Measurements from ENCODE around the gene GNRH2.
"Not testable (repeated sequence)": the region's sequence is repeated elsewhere in the genome, so short reads cannot be mapped to it uniquely, and the experiment has no call there.

Gene GNRH2

DNA sequence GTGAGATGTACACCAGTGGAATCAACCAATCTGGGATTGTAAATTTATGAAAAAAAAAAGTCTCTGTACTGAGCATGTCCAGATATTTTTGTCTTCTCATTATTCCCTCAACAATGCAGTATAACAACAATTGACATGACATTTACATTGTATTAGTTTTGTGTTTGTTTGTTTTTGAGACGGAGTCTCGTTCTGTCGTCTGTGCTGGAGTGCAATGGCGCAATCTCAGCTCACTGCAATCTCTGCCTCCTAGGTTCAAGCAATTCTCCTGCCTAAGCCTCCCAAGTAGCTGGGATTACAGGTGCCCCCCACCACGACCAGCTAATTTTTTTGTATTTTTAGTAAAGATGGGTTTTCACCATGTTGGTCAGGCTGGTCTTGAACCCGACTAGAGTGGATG lies 31.9 kb downstream of the GNRH2 start:
- not testable (repeated sequence) for DNase-seq

DNA sequence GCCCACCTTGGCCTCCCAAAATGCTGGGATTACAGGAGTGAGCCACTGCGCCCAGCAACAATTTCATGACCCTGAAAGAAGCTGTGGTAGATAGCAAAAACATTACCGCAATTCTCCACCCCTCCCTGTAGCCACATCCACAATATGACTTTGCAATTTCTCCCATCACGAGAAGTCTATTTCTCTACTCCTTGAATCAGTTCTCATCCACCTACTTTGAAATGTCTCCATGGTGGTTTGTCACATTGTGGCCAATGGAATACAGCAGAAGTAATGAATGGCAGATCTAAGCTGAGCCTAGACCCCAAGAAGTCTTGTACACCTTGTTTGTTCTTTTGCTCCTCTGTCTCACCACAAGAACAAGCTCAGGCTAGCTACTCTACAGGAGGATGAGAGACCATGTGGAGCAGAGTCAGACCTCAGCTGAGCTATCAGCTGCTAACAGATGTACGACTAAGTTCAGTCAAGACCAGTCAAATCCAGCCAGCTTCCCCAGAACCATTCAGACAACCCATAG lies 34.3 kb downstream of the GNRH2 start:
- DNase-seq = no peak

DNA sequence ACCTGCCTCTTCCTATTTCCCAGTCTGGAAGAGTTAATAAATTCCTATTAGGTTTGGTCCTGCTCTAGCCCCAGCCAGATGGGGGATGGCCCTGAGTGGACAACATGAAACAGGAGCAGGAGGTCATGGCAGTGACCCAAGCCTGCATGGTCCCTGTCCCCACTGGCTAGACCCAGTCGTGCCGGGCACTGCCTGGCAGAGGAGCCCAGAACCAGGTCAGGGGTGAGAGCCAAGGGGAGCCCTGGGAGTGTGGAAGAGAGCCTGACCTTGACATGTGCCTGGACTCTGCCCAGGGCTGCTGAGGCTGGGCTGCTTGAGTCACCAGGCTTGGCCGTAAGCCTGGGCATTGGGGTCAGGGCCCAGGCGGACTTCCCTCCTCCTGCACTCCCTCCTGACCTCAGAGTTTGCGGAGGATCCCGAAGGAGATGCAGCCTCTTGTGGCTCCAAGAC lies 37.5 kb downstream of the GNRH2 start:
- DNase-seq = no peak

DNA sequence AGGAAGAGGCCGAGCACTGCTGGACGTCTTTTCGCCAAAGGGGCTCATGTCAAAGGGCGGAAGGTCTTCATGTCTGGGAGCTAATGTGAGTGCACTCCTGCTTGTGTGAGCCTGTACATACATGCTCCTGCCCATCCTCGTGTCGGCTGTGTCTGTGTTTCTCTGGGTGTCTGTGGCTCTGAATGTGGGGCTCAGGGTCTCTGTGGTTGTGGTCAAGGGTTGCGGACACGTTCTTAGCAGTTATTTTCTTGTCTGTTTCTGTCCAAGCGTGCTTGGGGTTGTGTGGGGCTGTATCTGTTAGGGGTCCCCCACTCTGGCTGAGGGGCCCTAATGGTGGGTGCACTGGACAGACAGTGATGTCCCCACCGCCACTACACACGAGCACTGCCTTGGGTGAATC lies 38.2 kb downstream of the GNRH2 start:
- DNase-seq = no peak

DNA sequence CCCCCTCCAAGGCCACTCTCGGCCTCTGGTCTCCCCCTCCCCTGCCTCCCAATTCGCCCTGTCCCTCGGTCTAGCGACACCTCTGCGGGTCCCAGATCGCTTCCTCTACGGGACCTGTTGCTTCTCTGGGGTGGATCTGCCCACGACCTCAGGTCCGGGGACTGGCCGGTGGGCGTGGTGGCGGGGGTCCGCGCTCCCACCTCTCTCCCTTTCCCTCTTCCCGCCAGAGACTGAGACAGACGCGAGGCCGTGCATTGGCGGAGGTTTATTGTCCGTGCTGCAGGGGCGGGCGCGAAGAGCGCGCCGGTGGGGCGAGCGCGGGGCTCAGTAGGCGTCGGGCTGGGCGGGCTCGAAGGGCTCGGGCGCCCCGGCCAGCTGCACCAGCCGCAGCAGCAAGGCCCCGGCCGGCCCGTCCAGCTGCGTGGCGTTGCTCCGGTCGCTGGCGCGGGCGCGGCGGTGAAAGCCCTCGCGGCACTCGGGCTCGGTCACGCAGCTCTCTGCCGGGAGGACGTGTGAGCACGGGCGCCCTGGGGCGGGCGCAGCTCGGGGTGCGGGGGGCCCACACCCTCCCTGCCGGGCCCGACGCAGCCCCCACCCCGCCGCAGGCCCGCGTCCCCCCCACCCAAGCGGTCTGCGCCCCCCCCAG lies 39.0 kb downstream of the GNRH2 start:
- DNase-seq = no peak

DNA sequence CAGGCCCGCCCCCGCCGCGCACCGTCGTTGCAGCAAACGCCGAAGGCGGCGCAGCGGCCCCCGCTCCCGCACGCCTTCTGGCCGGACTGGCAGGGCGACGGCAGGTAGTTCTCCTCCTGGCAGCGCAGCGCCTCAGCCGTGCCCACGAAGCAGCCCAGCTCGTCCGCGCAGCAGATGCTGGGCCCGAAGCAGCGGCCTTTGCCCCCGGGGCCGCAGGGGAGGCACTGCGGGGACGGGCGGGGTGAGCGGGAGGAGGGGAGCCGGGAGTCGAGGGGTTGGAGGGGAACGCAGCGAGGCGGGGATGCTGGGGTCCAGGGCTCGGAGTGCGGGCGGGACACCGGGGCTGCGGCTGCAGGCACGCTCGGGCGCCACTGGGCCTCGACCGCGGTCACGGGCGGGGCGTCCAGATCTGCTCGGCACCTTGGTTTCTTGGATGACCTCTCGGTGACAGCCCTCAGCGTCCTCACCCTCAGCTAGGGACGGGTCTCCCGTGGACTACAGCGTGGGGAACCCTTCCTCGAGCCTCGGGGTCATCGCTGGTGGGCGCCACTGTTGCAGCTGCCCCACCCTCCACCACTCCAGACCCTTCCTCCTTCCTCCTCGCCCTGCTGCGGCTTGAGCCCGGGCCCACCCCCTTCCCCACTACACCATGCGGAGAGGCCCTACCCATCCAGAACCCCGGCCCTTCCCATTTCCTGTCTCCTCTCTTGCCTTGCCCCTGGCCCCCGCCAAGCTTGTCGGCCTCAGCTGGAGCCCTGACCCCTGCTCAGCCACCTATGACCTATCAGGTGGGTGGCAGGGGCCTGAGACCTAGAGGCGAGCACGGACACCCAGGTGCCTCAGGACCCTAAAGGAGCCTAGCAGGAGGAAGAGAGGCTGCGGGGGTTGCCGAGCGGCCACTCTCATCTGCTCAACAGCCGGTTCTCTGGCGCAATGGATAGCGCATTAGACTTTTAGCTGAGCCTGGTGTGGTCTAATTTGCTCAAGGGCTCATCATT lies 39.8 kb downstream of the GNRH2 start:
- no peak for DNase-seq

DNA sequence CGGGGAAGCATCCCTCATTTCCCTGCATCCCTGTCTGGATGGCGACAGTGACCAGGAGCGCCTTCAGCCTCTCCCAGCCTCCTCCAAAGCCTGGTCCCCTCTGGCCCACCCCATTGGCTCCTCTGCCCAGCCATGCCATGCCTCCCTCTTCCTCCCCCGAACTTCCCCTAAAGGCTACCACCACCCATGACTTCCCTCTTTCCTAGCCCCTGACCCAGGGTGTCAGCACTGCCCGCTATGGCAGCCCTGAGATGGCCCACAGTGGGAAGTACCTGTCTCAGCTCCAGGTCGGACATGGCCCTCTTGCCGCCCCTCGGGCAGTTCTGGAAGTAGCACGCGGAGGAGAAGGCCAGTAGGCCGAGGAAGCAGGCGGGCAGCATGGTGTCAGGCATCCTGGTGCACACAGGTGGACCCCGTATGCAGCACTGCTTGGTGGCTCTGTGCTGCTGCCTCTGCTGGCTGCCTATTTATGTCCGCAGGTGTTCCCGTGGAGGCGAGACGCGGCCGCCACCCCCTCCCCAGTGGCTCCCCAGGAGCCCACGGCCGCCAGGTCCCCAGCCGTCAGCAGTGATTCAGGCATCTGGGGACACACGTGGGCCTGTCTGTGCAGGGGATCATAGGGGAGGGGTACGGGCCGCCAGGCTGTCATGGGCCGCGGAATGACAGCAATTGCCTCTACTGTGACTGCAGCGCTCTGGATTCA lies 41.0 kb downstream of the GNRH2 start, which contains the start of gene AVP:
TSS of gene AVP (minus strand) at position 442 of the 703 bp plus-strand sequence. CDS start at position 392, 50 bp downstream.
- no peak for DNase-seq

DNA sequence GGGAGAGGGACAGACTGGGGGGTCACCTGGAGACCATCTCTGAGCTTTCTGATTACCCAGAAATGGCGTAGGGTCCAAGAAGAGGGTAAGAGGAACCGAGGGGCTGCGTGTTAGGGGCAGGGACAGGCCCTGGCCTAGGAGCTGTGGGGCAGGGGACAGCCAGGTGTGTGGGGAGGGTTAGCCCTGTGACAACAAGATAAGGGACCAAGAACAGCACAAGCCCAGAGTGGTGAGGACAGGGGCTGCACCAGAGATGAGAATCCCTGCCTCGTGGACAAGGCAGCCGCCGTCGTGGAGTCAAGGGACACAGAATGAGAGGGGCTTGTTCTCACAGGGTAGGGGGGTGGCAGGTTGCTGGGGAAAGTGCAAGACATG lies 41.6 kb downstream of the GNRH2 start:
- no peak for DNase-seq

DNA sequence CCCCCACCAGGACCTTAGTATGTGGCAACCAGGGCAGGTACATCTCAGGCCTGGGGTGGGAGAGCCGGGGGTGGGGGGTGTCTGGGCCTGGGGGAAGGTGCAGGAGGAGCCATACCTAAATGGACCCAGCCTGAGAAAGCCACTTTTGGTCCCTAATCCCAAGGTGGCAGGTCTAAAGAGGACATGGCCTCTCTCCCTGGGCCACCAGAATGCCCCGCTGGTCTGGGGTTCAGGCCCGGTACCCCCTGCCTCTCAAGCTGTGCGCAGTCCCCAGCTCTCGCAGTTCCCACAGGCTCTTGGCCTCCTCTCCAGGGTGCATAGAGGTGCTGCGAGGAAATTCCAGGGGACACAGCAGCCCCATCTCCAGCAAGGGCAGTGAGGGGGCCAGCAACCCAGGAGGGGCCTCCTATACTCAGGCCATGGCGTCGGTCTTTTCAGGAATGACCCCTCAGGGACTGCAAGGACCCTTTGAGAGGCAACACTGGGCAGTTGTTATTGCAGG lies 42.2 kb downstream of the GNRH2 start:
- DNase-seq = no peak

DNA sequence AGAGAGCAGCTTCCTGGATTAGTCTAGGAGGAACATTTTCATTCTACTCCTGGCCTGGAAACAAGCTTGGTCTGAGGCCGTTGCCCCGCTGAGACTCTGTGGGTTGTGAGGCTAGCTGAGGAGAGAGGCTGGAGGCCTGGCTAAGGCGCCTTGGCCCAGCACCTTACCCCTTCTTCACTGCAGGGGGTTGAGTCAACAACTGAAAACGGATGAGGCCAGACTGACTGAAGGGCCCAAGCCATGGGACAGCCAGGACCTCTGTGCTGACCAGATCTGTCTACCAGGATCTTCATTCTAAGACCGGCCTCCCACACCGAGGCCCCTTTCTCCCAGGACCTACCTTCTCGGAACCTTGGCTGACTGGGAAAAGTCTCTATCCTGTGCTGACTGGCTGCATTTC lies 44.6 kb downstream of the GNRH2 start:
- DNase-seq = no peak

DNA sequence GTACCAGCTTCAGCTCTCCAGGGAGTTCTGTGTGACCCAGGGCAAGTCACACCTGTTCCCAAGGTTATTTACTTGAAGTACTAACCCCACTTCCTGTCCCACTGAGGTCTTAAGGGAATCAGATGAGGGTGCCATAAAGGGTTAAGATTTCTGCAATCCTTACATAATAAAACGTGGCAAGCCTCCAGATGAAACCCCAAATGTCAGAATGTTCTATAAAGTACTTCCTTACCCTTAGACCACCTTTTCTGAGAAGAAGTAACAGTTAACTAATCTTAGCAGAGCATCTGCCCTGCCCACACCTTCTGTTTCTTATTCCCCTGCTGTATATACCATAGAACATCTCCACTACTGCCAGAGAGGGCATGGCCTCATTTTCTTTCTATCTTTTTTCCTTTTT lies 47.1 kb downstream of the GNRH2 start:
- DNase-seq = no peak

DNA sequence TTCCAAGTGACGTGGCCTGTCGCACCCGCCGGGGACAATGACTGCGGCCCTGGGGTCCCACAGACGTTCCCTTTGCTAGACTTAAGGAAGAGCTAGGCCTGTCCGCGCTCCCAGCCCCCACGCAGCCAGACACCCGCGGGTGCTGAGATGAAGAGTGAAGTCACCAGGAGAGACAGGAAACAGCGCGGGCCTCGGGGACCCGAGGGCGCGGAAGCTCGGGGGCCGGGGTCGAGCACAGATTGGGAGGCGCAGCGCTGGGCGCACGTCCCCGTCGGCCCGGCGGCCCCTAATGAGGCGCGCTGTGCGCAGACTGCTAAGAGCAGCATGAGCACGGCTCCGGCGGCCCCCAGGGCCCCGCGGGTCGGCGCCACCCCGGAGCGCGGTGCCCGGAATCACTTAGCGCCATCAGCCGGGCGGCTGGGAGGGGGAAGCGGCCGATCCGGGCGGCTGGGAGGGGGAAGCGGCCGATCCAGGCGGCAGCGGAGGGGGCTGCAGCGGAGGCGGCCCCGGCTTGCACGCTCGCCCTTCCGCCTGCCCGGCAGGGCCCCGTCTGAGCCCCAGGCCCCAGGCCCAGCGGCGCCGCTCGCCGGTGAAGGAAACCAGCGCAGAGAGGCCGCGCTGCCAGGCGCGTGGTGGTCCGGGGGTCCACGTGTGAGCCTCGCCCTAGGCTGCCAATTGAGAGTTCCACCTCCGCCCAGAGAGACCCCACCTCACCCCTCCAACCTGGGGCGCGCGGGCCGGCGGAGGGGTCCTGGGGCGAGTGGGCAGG lies 49.4 kb downstream of the GNRH2 start:
- DNase-seq = peak; percentile 29

DNA sequence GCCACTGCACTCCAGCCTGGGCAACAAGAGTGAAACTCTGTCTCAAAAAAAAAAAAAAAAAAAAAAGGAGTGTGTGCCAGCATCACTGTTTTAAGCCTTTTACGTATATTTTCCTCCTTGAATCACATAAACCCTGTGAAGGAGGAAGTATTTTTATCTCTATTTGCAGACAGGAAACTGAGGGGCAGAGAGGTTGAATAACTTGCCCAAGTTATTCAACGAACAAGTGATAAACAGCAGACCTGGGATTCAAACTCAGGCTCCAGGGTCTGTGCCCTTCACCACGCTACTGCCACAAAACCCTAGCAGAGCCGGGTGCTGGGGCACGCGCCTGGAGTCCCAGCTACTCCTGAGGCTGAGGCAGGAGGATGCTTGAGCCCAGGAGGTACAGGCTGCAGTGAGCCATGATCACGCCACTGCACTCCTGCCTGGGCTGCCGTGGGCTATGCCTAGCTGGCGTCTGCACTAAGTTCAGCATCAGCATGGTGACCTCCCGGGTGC lies 50.5 kb downstream of the GNRH2 start:
- DNase-seq = peak; percentile 26

DNA sequence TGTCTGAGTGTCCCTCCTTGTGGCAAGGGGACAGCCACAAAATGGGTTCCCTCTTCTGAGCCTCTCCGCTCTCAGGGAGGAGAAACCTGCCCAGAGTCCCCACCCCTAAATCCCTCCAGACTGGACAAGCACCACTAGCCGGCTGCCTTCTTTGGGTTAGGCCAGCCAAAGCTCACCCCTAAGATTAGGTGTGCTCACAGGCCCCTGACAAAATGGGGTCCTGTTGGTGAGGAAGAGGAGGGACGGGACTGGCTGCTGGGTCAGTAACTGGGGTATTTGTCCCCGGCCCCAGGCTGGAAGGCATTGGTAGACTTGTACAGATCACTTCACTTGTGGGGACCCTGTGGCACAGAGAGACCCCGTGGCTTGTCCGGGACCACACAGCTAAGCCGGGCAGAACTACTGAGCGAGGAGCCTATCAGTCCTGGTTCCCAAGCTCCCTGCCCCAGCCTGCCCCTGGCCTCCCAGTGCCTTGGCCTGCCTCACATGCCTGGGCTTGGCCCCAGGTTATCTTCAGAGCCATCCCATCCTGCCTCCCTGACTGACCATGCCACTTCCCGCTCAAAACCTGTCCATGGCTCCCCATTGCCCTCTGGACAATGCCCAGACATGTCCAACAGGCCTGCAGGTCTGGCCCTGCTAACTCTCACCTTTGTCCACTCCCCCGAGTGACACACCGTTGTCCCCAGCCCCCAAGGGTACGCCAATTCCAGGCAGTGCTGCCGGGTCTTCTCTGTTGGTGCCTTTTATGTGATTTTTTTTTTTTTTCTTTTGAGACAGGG lies 51.6 kb downstream of the GNRH2 start:
- DNase-seq = no peak

Measured in activated CD4-positive, alpha-beta T cell treated with anti-CD3 and anti-CD28 coated beads for 1 hour (primary cell).